OCI-LY7 (cell line): ENCODE measurements around the gene DGCR2. TPM values are rescaled to one million over a fixed set of nuclear protein-coding genes. Genes with fewer than 3 reads are reported as not detected.

Experiments used
- BruUV-seq: library from RNA; stranded (reverse); fragments of 400-500 nt; replicated peaks from 2 replicates; lab custom pipeline; 2021; lab: Mats Ljungman, UMichigan
- CTCF ChIA-PET: fragments of 300-600 bp; sonication (Branson Sonifier 250); formaldehyde crosslinking; loops from one replicate; lab custom pipeline; 2022; ENCODE audit warnings: antibody characterized with exemption; ENCODE audit not compliant: unreplicated experiment; lab: Charles Lee
- POLR2A ChIA-PET: fragments of 300-600 bp; sonication (Branson Sonifier 250); formaldehyde crosslinking; loops from one replicate; lab custom pipeline; 2022; ENCODE audit warnings: antibody characterized with exemption; lab: Charles Lee
- DNase-seq: peaks from one replicate; pipeline ENCODE4 v3.0.0-alpha.2; 2015; ENCODE audit warnings: low spot score
- H2AFZ ChIP-seq: fragments of 200-600 bp; sonication (generic), shearing (Covaris generic); 2 replicates; pipeline ENCODE4 v1.6.1; 2014; ENCODE audit warnings: mild to moderate bottlenecking, antibody characterized with exemption, low read length, moderate library complexity
- H3K27ac ChIP-seq: fragments of 200-600 bp; sonication (generic); 2 replicates; pipeline ENCODE4 v1.5.1; 2014; ENCODE audit warnings: mixed run types, low read depth, mild to moderate bottlenecking, moderate library complexity, low read length, inconsistent platforms; ENCODE audit not compliant: poor library complexity, severe bottlenecking
- H3K36me3 ChIP-seq: fragments of 200-600 bp; sonication (generic); 2 replicates; pipeline ENCODE4 v1.6.1; 2014; ENCODE audit warnings: mild to moderate bottlenecking, antibody characterized with exemption, low read length, moderate library complexity, mixed read lengths; ENCODE audit not compliant: insufficient read depth
- H3K4me1 ChIP-seq: fragments of 200-600 bp; sonication (generic); 2 replicates; pipeline ENCODE4 v1.5.1; 2014; ENCODE audit warnings: mild to moderate bottlenecking, low read length; ENCODE audit not compliant: insufficient read depth, poor library complexity, severe bottlenecking
- H3K4me2 ChIP-seq: fragments of 200-600 bp; sonication (generic); 2 replicates; pipeline ENCODE4 v1.6.1; 2014; ENCODE audit warnings: mild to moderate bottlenecking, low read length
- H3K4me3 ChIP-seq: fragments of 200-600 bp; sonication (generic); 2 replicates; pipeline ENCODE4 v1.5.1; 2014; ENCODE audit warnings: mild to moderate bottlenecking, low read depth, low read length; ENCODE audit not compliant: poor library complexity, severe bottlenecking
- H3K79me2 ChIP-seq: fragments of 200-600 bp; sonication (generic); 2 replicates; pipeline ENCODE4 v1.6.1; 2016; ENCODE audit warnings: low read depth, mild to moderate bottlenecking, low read length, moderate library complexity, mixed read lengths; ENCODE audit not compliant: insufficient read depth
- H3K9me2 ChIP-seq: fragments of 200-600 bp; sonication (generic); 2 replicates; pipeline ENCODE4 v1.6.1; 2016; ENCODE audit warnings: mild to moderate bottlenecking, low read length, mixed read lengths; ENCODE audit not compliant: insufficient read depth
- H3K9me3 ChIP-seq: fragments of 200-600 bp; sonication (generic); 2 replicates; pipeline ENCODE4 v1.6.1; 2014; ENCODE audit warnings: mild to moderate bottlenecking, mixed run types, low read length, mixed read lengths
- H4K20me1 ChIP-seq: fragments of 200-600 bp; sonication (generic); 2 replicates; pipeline ENCODE4 v1.6.1; 2014; ENCODE audit warnings: mild to moderate bottlenecking, antibody characterized with exemption, low read length, moderate library complexity, mixed read lengths; ENCODE audit not compliant: insufficient read depth
- CTCF ChIP-seq: fragments of 200-600 bp; sonication (generic); conservative IDR thresholded peaks from 2 replicates; pipeline ENCODE4 v1.5.1; 2014; ENCODE audit warnings: mild to moderate bottlenecking, antibody characterized with exemption, low read length, moderate library complexity, mixed read lengths
- EZH2phosphoT487 ChIP-seq: fragments of 200-600 bp; sonication (generic); IDR thresholded peaks from 2 replicates; pipeline ENCODE4 v1.6.1; 2018; ENCODE audit warnings: low read depth, borderline replicate concordance, mild to moderate bottlenecking, mixed run types, antibody characterized with exemption, low read length, moderate library complexity, mixed read lengths
- intact Hi-C: fragments of 100-400 bp; cut with micrococcal nuclease; formaldehyde crosslinking; loops from one replicate; pipeline ENCODE4 v1.10.0; 2022; ENCODE audit not compliant: unreplicated experiment
- total RNA-seq, 2 experiments: library from RNA; depleted of rRNA in 1 of 2; stranded (reverse); fragments of >200 nt in 1 of 2; shearing (Covaris generic) in 1 of 2; gene quantifications; 2 replicates each; pipeline ENCODE4 v1.2.3, GENCODE V29; 2014 to 2022

DGCR2 gene
- total RNA-seq, 2 experiments from 2014 or later, result 27.6 to 29.7 TPM

- H3K79me2 ChIP-seq, result peaks cover 92% of the 10 kb centered on the region
- H2AFZ ChIP-seq, result no peak overlapping the region
- no peak overlapping the region for H3K4me2 ChIP-seq
- H3K36me3 ChIP-seq, result peaks cover 27% of the 10 kb centered on the region
- peaks cover 37% of the 10 kb centered on the region for H4K20me1 ChIP-seq
- no peak overlapping the region for H3K27ac ChIP-seq
- no peak for DNase-seq
- intact Hi-C loops, result no loop called here
- ChIA-PET POLR2A (interaction anchor here (0.7 kb wide), 1 partner anchor 37 kb away, joined by 7 read pairs; no protein-coding TSS in a partner anchor), CTCF (interaction anchor here (1.6 kb wide), 1 partner anchor 33 kb away, joined by 3 read pairs; the partner anchor contains the start of gene ESS2)
- no peak for TF ChIP-seq EZH2phosphoT487
- 0 out of 2 replicates have a peak, but pooled peaks have one; percentile 2 for TF ChIP-seq CTCF
- H3K4me1 ChIP-seq, result peaks cover 41% of the 10 kb centered on the region
- BruUV-seq, result no TSS peak
- H3K9me3 ChIP-seq, result no peaks in the 10 kb centered on the region
- H3K9me2 ChIP-seq, result no peaks in the 10 kb centered on the region
- no peak overlapping the region for H3K4me3 ChIP-seq
These were observed 10.6 kb downstream of the DGCR2 start for GRCh38 chr22:19111584-19111983.

GRCh38 chr22:19111140-19111539 lies 11.1 kb downstream of the DGCR2 start:
- Histone ChIP-seq H2AFZ (no peak overlapping the region), H3K27ac (no peak overlapping the region), H3K9me3 (no peaks in the 10 kb centered on the region), H3K36me3 (peaks cover 25% of the 10 kb centered on the region), H3K79me2 (peaks cover 92% of the 10 kb centered on the region), H3K4me3 (no peak overlapping the region), H3K4me2 (no peak overlapping the region), H3K9me2 (no peaks in the 10 kb centered on the region), H4K20me1 (peaks cover 33% of the 10 kb centered on the region), H3K4me1 (peaks cover 37% of the 10 kb centered on the region)
- TF ChIP-seq EZH2phosphoT487 (no peak), CTCF (peak; percentile 43; the same call in 1 of the 2 replicates)
- POLR2A ChIA-PET, result interaction anchor here (0.6 to 0.7 kb wide), 2 partner anchors 37 to 47 kb away, joined by 4 to 7 read pairs; no protein-coding TSS in a partner anchor
- BruUV-seq, result no TSS peak
- CTCF ChIA-PET, result interaction anchor here (1.6 kb wide), 1 partner anchor 33 kb away, joined by 3 read pairs; the partner anchor contains the start of gene ESS2
- intact Hi-C loops, result no loop called here
- DNase-seq, result no peak

DNA sequence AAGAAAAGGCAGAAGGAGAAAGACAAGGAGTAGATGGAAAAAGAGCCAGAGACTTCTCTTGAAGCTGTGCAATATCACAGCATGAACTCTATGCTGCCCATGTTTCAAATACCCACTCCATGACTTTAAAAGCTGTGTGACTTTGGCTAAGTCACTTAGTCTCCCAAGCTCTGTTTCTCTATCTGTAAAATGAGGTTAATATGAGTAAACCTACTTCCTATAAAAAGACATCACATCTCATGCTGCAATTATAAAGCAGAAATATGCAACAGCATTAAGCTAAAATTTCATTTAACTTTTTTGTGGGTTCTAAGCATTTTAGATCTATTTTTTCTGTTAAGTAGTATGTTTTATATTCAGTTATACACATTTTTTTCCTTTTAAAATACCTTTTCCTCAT lies 11.6 kb downstream of the DGCR2 start:
- H4K20me1 ChIP-seq, result peaks cover 28% of the 10 kb centered on the region
- BruUV-seq, result no TSS peak
- H3K4me1 ChIP-seq, result peaks cover 32% of the 10 kb centered on the region
- peaks cover 91% of the 10 kb centered on the region for H3K79me2 ChIP-seq
- no peak overlapping the region for H3K27ac ChIP-seq
- H3K4me2 ChIP-seq, result no peak overlapping the region
- H3K4me3 ChIP-seq, result no peak overlapping the region
- H3K9me3 ChIP-seq, result no peaks in the 10 kb centered on the region
- no peak for TF ChIP-seq CTCF
- TF ChIP-seq EZH2phosphoT487, result no peak
- DNase-seq, result no peak
- no peaks in the 10 kb centered on the region for H3K9me2 ChIP-seq
- H2AFZ ChIP-seq, result no peak overlapping the region
- CTCF ChIA-PET, result interaction anchor here (1.6 kb wide), 1 partner anchor 34 kb away, joined by 3 read pairs; the partner anchor contains the start of gene ESS2
- peaks cover 24% of the 10 kb centered on the region for H3K36me3 ChIP-seq
- intact Hi-C loops, result no loop called here
- POLR2A ChIA-PET, result interaction anchor here (0.6 to 1.3 kb wide), 3 partner anchors 8 to 47 kb away, joined by 3 to 4 read pairs (median 3); no protein-coding TSS in a partner anchor
